Measurements from ENCODE around the gene MRPS2. TPM values are rescaled to one million over a fixed set of nuclear protein-coding genes. Genes with fewer than 3 reads are reported as not detected.

Gene MRPS2
- total and polyA plus RNA-seq, 10 of the 15 experiments (the other 5 are each of a cell fraction or from before 2014, with no cell fraction given): 3.3 to 103 (median 69.5) TPM

DNA sequence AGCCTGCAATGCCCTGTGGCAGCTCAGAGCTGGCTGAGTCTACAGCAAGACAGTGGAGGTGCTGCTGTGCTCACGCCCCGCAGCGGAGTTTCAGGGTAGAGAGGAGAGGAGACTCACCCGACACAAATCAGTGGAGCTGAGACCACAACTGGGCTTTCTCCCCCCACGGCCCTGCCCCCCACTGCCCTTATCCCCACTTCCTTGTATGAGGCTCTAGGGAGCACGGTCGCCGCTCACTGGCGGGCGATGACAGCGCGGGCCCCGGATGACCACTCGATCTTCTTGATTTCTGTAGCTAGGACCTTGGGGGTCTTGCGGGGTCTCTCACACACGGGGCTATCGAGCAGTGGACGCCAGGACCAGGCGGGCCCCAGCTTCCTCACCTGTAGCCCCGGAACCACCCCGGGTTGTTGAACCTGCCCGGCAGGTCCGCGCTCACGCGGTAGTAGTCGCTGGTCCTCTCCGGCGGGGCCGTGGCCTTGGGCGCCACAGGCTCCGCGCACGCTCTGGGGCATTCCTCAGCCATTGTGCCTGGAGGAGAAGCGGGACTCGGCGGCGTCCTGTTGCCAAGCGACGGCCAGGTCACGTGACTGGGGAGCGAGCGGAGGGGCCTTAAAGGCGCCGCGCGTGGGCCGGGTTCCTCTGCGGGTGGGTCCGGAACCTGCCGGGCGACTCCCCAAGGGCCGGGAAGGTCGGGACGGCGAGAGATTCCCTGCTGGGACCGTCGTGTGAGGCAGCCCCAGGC, 984 bp upstream of the MRPS2 start (continued):
- TF ChIP-seq BCL3 (IDR thresholded peaks at IDR 0.05; ENCODE audit: borderline replicate concordance, insufficient read depth, low read depth, low read length, poor library complexity, severe bottlenecking): no peak
- peak; percentile 94 for TF ChIP-seq NKRF (conservative IDR thresholded peaks at IDR 0.05)
- TF ChIP-seq, protein P1, sequence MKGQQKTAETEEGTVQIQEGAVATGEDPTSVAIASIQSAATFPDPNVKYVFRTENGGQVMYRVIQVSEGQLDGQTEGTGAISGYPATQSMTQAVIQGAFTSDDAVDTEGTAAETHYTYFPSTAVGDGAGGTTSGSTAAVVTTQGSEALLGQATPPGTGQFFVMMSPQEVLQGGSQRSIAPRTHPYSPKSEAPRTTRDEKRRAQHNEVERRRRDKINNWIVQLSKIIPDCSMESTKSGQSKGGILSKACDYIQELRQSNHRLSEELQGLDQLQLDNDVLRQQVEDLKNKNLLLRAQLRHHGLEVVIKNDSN (IDR thresholded peaks at IDR 0.05; ENCODE audit: borderline replicate concordance, extremely low read length, insufficient read depth, low read depth, low read length): peak; percentile 97
- TF ChIP-seq ZBTB4 (CRISPR knock-in tag; IDR thresholded peaks at IDR 0.05): peak; percentile 85
- TF ChIP-seq FOXM1 (IDR thresholded peaks at IDR 0.05; ENCODE audit: low read depth, low read length): no peak
- TF ChIP-seq MTA2 (IDR thresholded peaks at IDR 0.05; ENCODE audit: low read depth): no peak
- no peak for TF ChIP-seq KAT2A (conservative IDR thresholded peaks at IDR 0.05; ENCODE audit: control insufficient read depth, low read depth, low read length)
- TF ChIP-seq, protein P2, sequence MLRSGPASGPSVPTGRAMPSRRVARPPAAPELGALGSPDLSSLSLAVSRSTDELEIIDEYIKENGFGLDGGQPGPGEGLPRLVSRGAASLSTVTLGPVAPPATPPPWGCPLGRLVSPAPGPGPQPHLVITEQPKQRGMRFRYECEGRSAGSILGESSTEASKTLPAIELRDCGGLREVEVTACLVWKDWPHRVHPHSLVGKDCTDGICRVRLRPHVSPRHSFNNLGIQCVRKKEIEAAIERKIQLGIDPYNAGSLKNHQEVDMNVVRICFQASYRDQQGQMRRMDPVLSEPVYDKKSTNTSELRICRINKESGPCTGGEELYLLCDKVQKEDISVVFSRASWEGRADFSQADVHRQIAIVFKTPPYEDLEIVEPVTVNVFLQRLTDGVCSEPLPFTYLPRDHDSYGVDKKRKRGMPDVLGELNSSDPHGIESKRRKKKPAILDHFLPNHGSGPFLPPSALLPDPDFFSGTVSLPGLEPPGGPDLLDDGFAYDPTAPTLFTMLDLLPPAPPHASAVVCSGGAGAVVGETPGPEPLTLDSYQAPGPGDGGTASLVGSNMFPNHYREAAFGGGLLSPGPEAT (IDR thresholded peaks at IDR 0.05; ENCODE audit: low read depth): peak; percentile 75; the same call in 1 of the 2 replicates
- peak; percentile 92 for TF ChIP-seq BMI1 (IDR thresholded peaks at IDR 0.05; ENCODE audit: borderline replicate concordance)
- 0 out of 2 replicates have a peak, but pooled peaks have one; percentile 38 for TF ChIP-seq PRDM15 (CRISPR knock-in tag; IDR thresholded peaks at IDR 0.05)
- 0 out of 2 replicates have a peak, but pooled peaks have one; percentile 24 for TF ChIP-seq LARP7 (IDR thresholded peaks at IDR 0.05)
- TF ChIP-seq BHLHE40 (IDR thresholded peaks at IDR 0.05; ENCODE audit: borderline replicate concordance in 1 of 2, low read depth in 2 of 2, low read length in 1 of 2): peak; percentile 80 to 98
- TF ChIP-seq BACH1 (IDR thresholded peaks at IDR 0.05; ENCODE audit: borderline replicate concordance): peak; percentile 26; the same call in 1 of the 2 replicates
- peak; percentile 98 for TF ChIP-seq RAD51 (IDR thresholded peaks at IDR 0.05)

Measured in GM12878 (cell line).